NCI-H774 (cell line): Measurements from ENCODE around the gene UPK3A.
"Not testable (repeated sequence)": the region's sequence is repeated elsewhere in the genome, so short reads cannot be mapped to it uniquely, and the experiment has no call there.

Source experiments
- DNase-seq: peaks from one replicate; lab custom pipeline; 2025; lab: John Stamatoyannopoulos, UW

UPK3A gene

DNA sequence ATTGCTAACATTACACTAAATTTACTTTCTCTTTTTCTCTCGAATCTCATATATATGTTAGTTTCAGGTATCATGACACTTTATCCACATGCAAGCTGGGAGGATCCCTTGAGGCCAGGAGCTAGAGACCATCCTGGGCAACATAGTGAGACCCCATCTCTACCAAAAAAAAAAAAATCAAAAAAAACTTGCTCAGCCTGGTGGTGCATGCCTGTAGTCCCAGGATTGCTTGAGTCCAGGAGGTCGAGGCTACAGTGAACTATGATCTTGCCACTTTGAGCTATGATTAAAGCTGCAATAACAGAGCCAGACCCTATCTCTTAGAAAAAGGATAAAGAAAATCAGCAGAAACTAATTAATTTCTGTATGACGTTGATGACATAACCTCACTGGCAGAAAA is 3.7 kb upstream of the UPK3A start:
- no peak for DNase-seq

DNA sequence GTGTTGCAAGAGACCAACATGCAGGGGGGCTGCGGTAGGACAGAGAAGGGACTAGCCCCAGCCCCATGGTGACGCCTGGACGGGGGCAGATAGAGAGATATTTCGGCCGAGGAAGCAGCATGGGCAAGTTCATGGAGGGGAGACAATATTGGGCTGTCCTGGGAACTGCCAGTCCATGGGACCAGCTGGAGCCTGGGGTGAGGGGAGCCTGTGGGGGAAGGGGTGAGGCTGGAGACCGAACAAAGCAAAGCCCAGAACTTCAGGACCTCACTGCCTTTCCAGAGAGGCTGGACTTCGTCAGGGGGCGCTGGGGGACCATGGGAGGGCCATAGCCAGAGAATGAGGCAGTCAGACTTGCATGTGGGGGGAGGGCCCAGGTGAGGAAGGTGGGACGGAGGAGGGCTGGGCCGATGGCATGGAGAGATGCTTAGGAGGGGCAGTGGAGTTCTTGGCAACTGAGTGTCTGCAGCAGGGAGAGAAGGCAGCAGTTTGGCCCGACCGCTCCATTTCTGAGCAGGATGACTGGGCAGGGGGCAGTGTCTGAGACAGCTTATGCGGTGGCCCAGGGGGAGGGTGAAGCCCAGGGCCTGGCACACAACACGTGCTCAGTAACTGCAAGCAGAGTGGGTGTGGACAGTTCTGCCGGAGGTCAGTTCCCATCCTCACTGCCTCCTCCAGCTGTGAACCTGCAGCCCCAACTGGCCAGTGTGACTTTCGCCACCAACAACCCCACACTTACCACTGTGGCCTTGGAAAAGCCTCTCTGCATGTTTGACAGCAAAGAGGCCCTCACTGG is 712 bp downstream of the UPK3A start:
- DNase-seq, result no peak

DNA sequence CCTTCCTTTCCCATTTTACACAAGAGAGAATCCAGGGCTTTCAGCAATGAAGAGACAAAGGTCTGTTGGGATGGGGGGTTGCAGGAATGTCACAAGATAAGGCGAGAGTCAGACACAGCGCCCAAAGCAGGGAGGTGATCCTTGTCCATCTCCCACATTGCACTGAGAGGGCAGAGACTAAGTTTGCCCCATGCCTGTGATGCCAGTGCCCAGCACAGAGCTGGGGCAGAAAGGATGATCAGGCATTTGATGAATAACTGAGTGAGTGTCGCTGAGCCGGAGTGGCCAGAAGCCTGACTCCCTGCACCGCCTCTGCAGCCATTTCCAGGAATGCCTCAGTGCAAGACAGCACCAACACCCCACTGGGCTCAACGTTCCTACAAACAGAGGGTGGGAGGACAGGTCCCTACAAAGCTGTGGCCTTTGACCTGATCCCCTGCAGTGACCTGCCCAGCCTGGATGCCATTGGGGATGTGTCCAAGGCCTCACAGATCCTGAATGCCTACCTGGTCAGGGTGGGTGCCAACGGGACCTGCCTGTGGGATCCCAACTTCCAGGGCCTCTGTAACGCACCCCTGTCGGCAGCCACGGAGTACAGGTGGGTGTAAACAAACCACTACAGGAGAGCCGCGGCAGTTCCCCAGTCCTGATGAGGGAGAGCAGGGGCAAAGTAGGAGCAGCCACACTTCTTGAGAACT is 2.3 kb downstream of the UPK3A start:
- no peak for DNase-seq

DNA sequence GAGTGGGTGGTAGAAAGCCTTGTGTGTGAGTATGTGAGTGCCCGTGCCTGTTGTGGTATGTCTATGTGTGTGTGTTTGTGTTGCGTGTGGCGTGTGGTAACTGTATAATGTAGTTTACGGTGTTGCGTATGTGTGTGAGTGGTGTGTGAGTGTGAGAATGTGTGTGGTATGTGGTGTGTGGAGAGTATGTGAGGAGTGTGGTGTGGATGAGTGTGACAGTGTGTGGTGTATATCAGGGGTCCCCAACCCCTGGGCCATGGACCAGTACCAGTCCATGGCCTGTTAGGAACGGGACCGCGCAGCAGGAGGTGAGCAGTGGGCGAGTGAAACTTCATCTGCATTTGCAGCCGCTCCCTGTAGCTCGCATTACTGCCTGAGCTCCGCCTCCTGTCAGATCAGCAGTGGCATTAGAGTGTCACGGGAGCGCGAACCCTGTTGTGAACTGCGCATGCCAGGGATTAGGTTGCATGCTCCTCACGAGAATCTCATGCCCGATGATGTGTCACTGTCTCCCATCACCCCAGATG is 5.7 kb downstream of the UPK3A start:
- no peak for DNase-seq

DNA sequence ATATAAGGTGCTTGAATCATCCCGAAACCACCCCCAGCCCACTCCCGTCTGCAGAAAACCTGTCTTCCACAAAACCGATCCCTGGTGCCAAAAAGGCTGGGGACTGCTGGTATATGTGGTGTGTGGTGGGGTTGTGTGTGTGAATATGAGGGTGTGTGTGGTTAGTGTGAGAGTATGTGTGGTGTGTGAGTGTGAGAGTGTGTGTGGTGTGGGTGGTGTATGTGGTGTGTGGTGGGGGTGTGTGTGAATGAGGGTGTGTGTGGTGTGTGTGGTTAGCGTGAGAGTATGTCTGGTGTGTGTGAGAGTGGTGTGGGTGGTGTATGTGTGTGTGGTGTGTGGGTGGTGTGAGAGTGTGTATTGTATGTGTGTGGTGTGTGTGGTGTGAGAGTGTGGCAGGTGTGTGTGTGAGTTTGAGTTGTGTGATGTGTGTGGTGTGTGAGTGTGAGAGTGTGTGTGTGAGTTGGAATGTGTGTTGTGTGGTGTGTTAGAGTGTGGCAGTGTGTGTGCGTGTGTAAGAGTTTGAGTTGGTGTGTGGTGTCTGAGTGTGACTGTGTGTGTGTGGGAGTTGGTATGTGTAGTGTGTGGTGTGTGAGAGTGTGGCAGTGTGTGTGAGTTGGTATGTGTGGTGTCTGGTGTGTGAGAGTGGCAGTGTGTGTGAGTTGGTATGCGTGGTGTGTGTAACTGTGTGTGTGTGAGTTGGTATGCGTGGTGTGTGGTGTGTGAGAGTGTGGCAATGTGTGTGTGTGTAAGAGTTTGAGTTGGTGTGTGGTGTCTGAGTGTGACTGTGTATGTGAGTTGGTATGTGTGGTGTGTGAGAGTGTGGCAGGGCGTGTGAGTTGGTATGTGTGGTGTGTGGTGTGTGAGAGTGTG is 6.5 kb downstream of the UPK3A start:
- no peak for DNase-seq

DNA sequence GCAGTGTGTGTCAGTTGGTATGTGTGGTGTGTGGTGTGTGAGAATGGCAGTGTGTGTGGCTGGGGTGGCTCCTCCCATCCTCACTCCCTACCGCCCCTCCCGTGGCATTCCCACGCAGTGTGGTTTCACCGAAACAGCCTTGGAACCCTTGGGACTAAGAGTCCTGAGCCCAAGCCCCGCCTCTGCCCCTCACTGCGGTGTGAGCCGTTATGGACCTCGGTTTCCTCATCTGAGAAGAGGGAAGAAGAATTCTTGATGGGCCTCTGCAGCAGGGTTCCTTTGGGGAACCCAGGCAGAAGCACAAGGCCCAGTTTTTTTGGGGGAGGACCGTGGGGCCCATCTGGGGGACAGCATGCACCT is 7.2 kb downstream of the UPK3A start:
- DNase-seq, result no peak

DNA sequence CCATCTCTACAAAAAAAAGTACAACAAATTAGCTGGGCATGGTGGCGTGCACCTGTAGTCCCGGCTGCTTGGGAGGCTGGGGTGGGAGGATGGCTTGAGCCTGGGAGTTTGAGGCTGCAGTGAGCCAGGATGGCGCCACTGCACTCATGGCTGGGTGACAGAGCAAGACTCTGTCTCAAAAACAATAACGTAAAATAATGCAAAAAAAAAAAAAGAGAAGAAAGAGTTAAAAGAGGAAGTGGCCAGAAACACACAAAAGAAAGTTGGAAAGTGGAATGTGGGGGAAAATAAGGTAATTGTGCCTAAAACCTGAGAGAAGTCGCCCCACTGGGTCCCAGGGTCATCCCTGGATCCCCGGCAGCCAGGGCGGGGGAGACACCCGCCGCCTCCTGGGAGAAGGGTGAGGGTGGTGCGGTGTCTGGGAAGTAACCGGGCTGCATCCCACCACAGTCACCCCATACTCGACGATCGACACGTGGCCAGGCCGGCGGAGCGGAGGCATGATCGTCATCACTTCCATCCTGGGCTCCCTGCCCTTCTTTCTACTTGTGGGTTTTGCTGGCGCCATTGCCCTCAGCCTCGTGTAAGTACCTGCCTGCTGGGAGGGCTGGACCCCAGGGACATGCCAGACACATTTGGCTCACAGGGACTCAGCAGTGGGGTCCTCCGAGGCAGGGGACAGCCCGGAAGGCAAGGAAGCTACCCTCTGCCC is 8.1 kb downstream of the UPK3A start:
- DNase-seq, result no peak

DNA sequence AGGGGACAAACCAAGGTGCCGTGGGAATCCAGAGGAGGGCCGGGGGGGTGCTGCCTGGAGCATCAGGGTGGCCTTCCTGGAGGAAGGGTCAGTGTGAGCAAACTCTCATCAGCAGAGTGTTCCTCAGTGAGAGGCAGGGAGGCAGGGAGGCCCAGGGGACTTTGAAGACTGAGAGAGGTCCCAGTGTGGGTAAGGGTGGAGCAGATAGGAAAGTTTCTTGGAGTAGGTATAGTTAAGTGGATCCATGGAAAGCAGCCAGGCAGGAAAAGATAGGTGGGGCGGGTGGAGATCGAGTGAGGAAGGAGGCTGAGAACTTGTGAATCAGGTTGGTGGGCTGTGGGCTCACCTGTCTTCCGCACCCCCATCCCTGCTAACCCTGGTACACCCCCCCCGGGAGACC is 9.3 kb downstream of the UPK3A start:
- DNase-seq, result no peak

DNA sequence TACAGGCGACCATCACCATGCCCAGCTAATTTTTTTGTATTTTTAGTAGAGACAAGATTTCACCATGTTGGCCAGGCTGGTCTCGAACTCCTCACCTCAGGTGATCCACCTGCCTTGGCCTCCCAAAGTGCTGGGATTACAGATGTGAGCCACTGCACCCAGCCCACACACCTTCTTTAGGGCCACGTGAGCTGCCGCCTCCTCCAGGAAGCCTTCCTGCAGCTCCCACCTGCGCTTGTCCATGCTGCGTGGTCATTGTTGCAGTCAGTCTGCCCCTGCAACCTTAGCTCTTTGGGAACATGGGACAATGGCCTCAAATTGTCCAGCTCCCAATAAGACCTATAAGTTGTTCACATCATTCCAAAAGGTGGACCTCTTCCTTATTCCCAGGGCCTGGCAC is 10.3 kb downstream of the UPK3A start:
- DNase-seq, result not testable (repeated sequence)

DNA sequence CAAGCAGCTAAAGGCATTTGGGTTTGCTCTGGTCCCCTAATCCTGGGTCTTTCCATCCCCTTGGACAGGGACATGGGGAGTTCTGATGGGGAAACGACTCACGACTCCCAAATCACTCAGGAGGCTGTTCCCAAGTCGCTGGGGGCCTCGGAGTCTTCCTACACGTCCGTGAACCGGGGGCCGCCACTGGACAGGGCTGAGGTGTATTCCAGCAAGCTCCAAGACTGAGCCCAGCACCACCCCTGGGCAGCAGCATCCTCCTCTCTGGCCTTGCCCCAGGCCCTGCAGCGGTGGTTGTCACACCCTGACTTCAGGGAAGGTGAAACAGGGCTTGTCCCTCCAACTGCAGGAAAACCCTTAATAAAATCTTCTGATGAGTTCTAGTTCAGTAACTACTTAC is 10.7 kb downstream of the UPK3A start:
- DNase-seq, result no peak

DNA sequence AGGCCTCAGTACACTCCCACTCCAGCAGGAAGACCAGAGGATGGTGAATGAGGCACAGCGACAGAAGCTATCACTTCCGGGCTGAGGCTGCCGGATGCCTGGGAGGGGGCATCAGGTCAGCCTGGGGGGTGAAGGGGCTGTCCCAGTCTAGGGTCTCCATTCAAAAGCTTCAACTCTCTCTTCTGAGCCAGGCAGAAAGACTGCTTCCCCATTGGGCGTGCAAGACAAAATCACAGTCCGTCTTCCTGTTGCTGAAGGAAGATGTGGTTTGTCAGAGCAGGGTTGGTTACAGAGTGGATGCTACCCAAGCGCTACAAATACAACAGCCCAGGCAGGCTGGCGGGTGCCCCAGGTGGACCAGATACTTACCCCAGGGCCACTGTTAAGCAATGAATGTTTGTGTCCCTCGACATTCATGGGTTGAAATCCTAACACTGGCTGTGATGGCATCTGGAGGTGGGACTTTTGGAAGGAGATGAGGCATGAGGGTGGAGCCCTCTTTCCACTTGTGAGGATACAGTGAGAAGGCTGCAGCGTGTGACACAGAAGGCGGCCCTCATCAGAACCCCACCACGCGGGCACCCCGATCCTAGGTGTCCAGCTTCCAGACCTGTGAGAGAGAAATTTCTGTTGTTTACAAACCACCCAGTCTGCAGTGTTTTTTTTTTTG is 12.0 kb downstream of the UPK3A start:
- no peak for DNase-seq

DNA sequence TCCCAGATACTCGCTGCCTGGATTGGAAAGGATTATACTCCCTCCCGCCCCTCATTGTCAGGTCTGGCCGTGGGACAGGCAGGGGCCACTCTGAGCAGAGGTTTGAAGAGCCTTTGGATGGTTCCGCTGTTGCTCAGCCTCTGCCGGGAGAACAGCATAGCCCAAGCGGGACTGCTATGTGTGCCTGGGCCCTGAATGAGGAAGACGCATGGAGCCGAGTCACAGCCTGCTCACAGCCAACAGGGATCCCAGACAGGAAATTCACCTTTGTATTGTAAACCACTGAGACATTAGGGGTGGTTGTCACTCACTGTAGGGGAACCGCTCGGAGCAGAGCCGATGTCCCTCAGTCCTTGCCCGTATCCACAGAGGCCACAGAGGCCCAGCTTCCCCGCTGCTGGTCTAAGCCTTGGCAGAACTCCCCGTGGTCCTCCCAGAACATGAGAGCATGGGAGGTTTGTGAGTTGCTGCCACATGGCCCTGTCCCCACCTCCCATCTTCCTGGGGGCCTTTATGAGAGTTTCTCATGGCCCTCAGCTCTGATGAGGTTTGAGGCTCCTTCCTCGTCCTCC is 14.3 kb downstream of the UPK3A start:
- DNase-seq, result no peak

DNA sequence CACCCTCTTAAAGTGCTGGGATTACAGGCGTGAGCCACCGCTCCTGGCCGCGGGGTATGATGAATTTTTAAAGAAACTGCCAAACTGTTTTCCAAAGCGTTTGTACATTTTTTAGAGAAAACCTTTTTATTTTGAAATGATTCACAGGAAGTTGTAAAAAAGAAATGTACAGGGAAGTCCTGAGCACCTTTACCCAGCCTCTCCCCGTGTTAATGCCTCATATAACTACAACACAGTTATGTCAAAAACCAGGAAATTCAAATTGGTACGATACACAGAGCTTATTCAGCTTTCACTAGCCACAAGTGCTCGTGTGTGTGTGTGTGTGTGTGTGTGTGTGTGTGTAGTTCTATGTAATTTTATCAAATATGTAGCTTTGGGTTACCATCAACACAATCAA is 18.0 kb downstream of the UPK3A start:
- DNase-seq, result no peak

DNA sequence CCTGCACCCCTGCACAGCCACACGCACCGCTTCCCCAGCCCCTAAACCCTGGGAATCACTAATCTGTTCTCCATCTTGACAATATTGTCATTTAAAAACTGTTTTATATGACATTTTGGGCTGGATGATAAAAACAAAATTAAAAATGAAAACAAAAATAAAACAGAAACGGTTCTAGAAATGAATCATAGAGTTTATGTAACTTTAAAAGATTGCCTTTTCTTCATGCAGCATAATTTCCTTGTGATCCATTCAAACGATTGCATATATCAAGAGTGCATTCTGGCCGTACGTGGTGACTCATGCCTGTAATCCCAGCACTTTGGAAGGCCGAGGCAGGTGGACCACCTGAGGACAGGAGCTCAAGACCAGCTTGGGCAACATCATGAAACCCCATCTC is 18.4 kb downstream of the UPK3A start:
- no peak for DNase-seq

DNA sequence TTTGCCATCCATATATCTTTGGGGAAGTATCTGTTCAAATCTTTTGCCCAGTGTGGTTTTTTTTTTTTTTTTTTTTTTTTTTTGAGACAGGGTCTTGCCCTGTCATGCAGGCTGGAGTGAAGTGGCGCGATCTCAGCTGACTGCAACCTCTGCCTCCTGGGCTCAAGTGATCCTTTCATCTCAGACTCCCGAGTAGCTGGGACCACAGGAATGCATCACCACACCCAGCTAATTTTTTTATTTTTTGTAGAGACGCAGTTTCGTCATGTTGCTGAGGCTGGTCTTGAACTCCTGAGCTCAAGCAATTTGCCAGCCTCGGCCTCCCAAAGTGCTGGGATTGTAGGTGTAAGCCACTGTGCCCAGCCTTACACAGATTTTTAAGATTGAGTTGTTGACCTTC is 20.2 kb downstream of the UPK3A start:
- DNase-seq, result no peak

DNA sequence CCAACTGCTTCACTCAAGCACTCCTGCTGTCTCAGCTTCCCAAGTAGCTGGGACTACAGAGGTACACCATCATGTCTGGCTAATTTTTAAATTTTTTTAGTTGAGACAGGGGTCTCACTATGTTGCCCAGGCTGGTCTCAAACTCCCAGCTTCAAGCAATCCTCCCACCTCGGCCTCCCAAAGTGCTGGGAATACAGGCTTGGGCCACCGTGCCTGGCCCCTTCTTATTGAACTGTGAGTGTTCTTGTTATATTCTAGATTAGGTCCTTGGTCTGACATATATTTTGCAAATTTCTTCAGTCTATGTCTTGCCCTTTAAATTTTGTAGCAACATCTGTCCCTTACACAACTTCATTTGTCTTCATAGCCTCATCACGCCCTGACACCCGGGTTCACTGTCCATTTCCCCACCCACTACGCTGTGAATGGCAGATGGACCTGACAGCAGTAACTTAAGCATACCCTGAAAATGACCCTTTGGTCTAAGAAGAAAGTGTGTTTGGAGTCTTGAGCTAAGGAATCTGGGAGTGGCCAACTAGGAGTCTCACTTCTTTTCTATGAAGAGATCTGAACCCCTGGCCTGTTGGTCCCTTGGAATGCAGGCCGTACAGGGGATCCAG is 20.8 kb downstream of the UPK3A start:
- DNase-seq, result no peak

DNA sequence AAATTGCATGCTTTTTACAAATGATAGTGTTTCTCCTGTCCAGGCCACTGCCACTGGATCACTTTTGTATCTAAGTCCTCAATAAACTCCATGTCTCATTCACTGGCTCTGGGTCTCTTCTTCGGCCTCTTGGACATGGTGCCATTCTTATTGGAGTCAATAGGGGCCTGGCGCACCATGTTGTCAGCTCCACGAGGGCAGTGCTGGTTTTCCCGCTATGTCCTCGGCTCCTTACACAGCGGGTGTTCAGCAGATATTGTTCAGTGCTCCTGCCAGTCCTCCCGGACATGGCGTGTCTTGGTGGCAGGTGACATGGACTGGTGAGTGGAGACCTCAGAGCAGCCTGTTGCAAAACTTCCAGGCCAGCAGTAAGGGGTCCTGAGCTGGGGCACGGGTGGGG is 21.4 kb downstream of the UPK3A start:
- DNase-seq, result no peak

DNA sequence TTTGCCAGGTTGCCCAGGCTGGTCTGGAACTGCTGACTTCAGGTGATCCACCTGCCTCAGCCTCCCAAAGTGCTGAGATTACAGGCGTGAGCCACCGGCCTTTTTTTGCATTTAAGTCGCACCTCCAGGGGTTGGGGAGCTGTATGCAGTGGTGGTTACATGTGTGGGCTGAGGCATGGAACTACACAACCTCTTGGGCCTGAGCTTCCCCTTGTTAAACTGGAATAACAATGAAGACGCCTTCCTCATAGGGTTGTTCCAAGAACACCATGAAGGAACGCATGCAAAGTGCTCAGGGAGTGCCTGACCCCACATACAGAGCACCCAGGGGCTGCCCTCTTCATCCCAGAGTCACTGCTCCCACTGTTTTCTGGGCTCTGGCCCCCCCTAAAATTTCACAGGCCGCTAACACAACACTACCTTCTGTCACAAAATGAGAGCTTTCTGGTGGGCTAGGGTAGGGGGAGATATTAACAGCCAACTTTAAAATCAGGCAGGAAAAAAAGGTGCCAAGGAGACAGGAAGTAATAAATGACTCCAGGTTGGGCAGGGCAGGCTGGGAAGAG is 23.7 kb downstream of the UPK3A start:
- no peak for DNase-seq

DNA sequence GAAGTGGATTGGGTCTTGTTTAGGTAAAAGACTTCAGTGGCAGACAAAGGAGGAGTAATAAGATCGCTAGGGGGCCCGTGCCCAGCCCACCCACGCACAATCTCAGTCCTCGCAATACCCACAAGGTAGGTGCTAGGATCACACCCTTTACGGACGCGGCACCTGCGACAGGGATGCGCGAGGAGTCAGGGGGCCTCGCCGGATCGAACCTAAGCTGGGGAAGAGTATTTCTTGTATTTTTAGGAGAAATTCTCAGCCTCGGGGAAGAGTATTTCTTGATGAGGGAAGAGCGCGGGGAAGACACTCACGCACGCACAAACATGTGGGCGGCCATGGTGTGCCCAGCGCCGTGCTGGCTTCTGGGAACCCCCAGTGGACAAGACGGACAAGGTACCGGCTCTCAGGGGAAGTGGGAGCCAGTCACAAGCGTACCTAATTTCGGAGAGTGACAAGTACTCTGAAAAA is 24.2 kb downstream of the UPK3A start:
- DNase-seq, result no peak
